A549 (cell line): ENCODE measurements around the gene DOCK7. TPM values are rescaled to one million over a fixed set of nuclear protein-coding genes. Genes with fewer than 3 reads are reported as not detected.

Experiments
- ATAC-seq, 2 experiments: fragments of 200-7000 bp in 1 of 2; fragments of >200 bp in 1 of 2; cut with Nextera tagmentation in 1 of 2; cut with Tn5 transposase in 1 of 2; 3 replicates each; pipeline versions ENCODE4 v1.8.0 to v1.9.1; 2018 to 2020; ENCODE audit warnings: mild to moderate bottlenecking in 1 of 2, moderate library complexity in 1 of 2
- CTCF ChIA-PET: fragments of 300-600 bp; sonication (Branson Sonifier 250); formaldehyde crosslinking; extraction: SDS; loops from one replicate; lab custom pipeline; 2021; ENCODE audit warnings: antibody characterized with exemption, inconsistent platforms; lab: Yijun Ruan, JAX
- POLR2A ChIA-PET: fragments of 350-600 bp; formaldehyde crosslinking; extraction: SDS; loops from one replicate; lab custom pipeline; 2021; ENCODE audit warnings: antibody characterized with exemption, inconsistent platforms; lab: Yijun Ruan, JAX
- DNase-seq, 2 experiments: peaks; one replicate each; pipeline versions ENCODE4 v3.0.0 to v3.0.0-alpha.2; 2011 to 2016; ENCODE audit warnings: low read depth in 1 of 2, low spot score in 1 of 2
- FAIRE-seq: peaks from 2 replicates; lab custom pipeline; 2011; peaks lifted over from hg19 to GRCh38; lab: Jason Lieb, UNC
- H3K27ac ChIP-seq, 2 experiments: fragments of >200 bp; sonication (Bioruptor Twin); formaldehyde crosslinking; 3 replicates each; pipeline ENCODE4 v1.5.1; 2016 to 2017
- H3K4me1 ChIP-seq: fragments of >200 bp; sonication (Bioruptor Twin); formaldehyde crosslinking; 3 replicates; pipeline ENCODE4 v1.6.1; 2016
- H3K4me2 ChIP-seq: fragments of >200 bp; sonication (Bioruptor Twin); formaldehyde crosslinking; 3 replicates; pipeline ENCODE4 v1.6.1; 2016
- H3K4me3 ChIP-seq: fragments of >200 bp; sonication (Bioruptor Twin); formaldehyde crosslinking; 3 replicates; pipeline ENCODE4 v1.5.1; 2016
- H3K9me3 ChIP-seq: fragments of >200 bp; sonication (Bioruptor Twin); formaldehyde crosslinking; 3 replicates; pipeline ENCODE4 v1.6.1; 2016
- BCL3 ChIP-seq: fragments of >200 bp; sonication (Bioruptor Twin); formaldehyde crosslinking; IDR thresholded peaks from 3 replicates; pipeline ENCODE4 v1.6.1; 2016
- CBX2 ChIP-seq: fragments of 200-600 bp; sonication (generic); IDR thresholded peaks from 2 replicates; pipeline ENCODE4 v1.6.1; 2016; ENCODE audit warnings: low read depth, mild to moderate bottlenecking, borderline replicate concordance
- CBX8 ChIP-seq: fragments of 200-600 bp; sonication (generic); IDR thresholded peaks from 2 replicates; pipeline ENCODE4 v1.6.1; 2016
- CTCF ChIP-seq: fragments of >200 bp; sonication (Bioruptor Twin); formaldehyde crosslinking; IDR thresholded peaks from 3 replicates; pipeline ENCODE4 v1.5.1; 2016
- EHMT2 ChIP-seq: fragments of 200-600 bp; sonication (generic); IDR thresholded peaks from 2 replicates; pipeline ENCODE4 v1.6.1; 2016; ENCODE audit warnings: antibody characterized with exemption, low read depth, mild to moderate bottlenecking, moderate library complexity
- ESRRA ChIP-seq: fragments of 150-350 bp; IDR thresholded peaks from 2 replicates; pipeline ENCODE4 v1.6.1; 2014; ENCODE audit warnings: mild to moderate bottlenecking, low read length, borderline replicate concordance
- GATA3 ChIP-seq: IDR thresholded peaks from 2 replicates; pipeline ENCODE4 v1.6.1; 2012; ENCODE audit warnings: borderline replicate concordance
- HES2 ChIP-seq: fragments of >200 bp; sonication (Bioruptor Twin); formaldehyde crosslinking; IDR thresholded peaks from 2 replicates; pipeline ENCODE4 v1.6.1; 2016
- MAX ChIP-seq: IDR thresholded peaks from 2 replicates; pipeline ENCODE4 v1.6.1; 2012
- NFE2L2 ChIP-seq: fragments of 150-350 bp; conservative IDR thresholded peaks from 2 replicates; pipeline ENCODE4 v1.6.1; 2014; ENCODE audit warnings: low read length
- NR3C1 ChIP-seq: fragments of >200 bp; sonication (Bioruptor Twin); formaldehyde crosslinking; IDR thresholded peaks from 3 replicates; pipeline ENCODE4 v1.6.1; 2017
- PBX3 ChIP-seq: IDR thresholded peaks from 2 replicates; pipeline ENCODE4 v1.6.1; 2012
- PHF8 ChIP-seq: fragments of 200-600 bp; sonication (generic); IDR thresholded peaks from 2 replicates; pipeline ENCODE4 v1.6.1; 2016; ENCODE audit warnings: low read depth, mild to moderate bottlenecking, antibody characterized with exemption, moderate library complexity, borderline replicate concordance
- RAD21 ChIP-seq, 2 experiments: fragments of >200 bp in 1 of 2; sonication (Bioruptor Twin) in 1 of 2; formaldehyde crosslinking in 1 of 2; IDR thresholded peaks in 1 of 2; conservative IDR thresholded peaks in 1 of 2; 2 replicates in 1 of 2; 3 replicates in 1 of 2; pipeline ENCODE4 v1.6.1; 2012 to 2018; ENCODE audit warnings: inconsistent platforms in 1 of 2
- RARB ChIP-seq: fragments of 250-450 bp; sonication (Bioruptor Pico); IDR thresholded peaks from 2 replicates; pipeline ENCODE4 v1.8.0; 2021; ENCODE audit warnings: mild to moderate bottlenecking, moderate library complexity
- RCOR1 ChIP-seq: fragments of 150-350 bp; IDR thresholded peaks from 2 replicates; pipeline ENCODE4 v1.6.1; 2014; ENCODE audit warnings: antibody characterized with exemption, low read length, low read depth
- SMC3 ChIP-seq: fragments of >200 bp; sonication (Bioruptor Twin); formaldehyde crosslinking; IDR thresholded peaks from 3 replicates; pipeline ENCODE4 v1.6.1; 2018; ENCODE audit warnings: inconsistent platforms
- TFCP2L1 ChIP-seq: fragments of 250-450 bp; sonication (Bioruptor Pico); IDR thresholded peaks from 2 replicates; pipeline ENCODE4 v1.5.0; 2021; ENCODE audit warnings: mild to moderate bottlenecking
- ZC3H11A ChIP-seq: fragments of 450-650 bp; IDR thresholded peaks from 2 replicates; pipeline ENCODE4 v1.6.1; 2014; ENCODE audit warnings: antibody characterized with exemption, mild to moderate bottlenecking
- WGBS: methylation state at CpG from one replicate; pipeline ENCODE4 v1.1.6; 2017; ENCODE audit errors: missing lambda C conversion rate; 5-methylcytosine and 5-hydroxymethylcytosine counted together
- polyA plus RNA-seq, 4 experiments: library from polyadenylated mRNA; depleted of rRNA in 3 of 4; stranded (reverse); fragments of >200 nt; fragmentation: RNase III in 1 of 4; extraction: RNeasy Plus Mini Kit Qiagen cat#74134 plus additional on column Dnase treatment in 1 of 4; gene quantifications; 2 replicates in 3 of 4; 3 replicates in 1 of 4; pipeline ENCODE4 v1.2.3, GENCODE V29; 2011 to 2017

DOCK7 gene
- polyA plus RNA-seq, 2 of the 4 experiments (the other 2 are of a cell fraction): 25.5 to 33.3 TPM

- no peak for TF ChIP-seq PBX3
- TF ChIP-seq NFE2L2: no peak
- TF ChIP-seq PHF8: no peak
- TF ChIP-seq RARB: no peak
- TF ChIP-seq HES2: no peak
- no peak for TF ChIP-seq ESRRA
- TF ChIP-seq CBX8: no peak
These were observed 270.7 kb downstream of the DOCK7 start (continued) for GRCh38 chr1:62417351-62417999.

- ChIA-PET POLR2A (interaction anchor here (0.8 kb wide), 1 partner anchor 20 kb away, joined by 3 read pairs; no protein-coding TSS in a partner anchor), CTCF (interaction anchor here (3.8 kb wide), 1 partner anchor 240 kb away, joined by 19 read pairs; no protein-coding TSS in a partner anchor)
- Histone ChIP-seq H3K27ac (no peak overlapping the region), H3K4me3 (no peak overlapping the region), H3K4me1 (no peaks in the 10 kb centered on the region), H3K4me2 (no peak overlapping the region), H3K9me3 (no peaks in the 10 kb centered on the region)
- WGBS: 82% methylated on average over 8 of the region's 8 CpGs
- DNase-seq (no peak), FAIRE-seq (no peak), ATAC-seq (no peak)
- TF ChIP-seq ZC3H11A: no peak
These were observed 272.5 kb downstream of the DOCK7 start for GRCh38 chr1:62415687-62416086.

- ATAC-seq (peak; percentile 50 to 80; a peak in 4 of 6 replicates), DNase-seq (peak; percentile 18 to 46), FAIRE-seq (no peak)
- POLR2A ChIA-PET: no interaction called here
- TF ChIP-seq BCL3: no peak
- peak; percentile 91 for TF ChIP-seq SMC3
- TF ChIP-seq CTCF: peak; percentile 80
- peak; percentile 87 to 90 for TF ChIP-seq RAD21 (conservative IDR thresholded peaks at IDR 0.05 in 1 of 2, IDR thresholded peaks at IDR 0.05 in 1 of 2)
- TF ChIP-seq EHMT2: no peak
- TF ChIP-seq RCOR1: no peak
- TF ChIP-seq ZC3H11A: no peak
- TF ChIP-seq MAX: no peak
- Histone ChIP-seq H3K9me3 (no peaks in the 10 kb centered on the region), H3K4me2 (no peak overlapping the region), H3K27ac (no peak overlapping the region), H3K4me1 (no peaks in the 10 kb centered on the region), H3K4me3 (no peak overlapping the region)
- WGBS: 43% methylated on average over 12 of the region's 12 CpGs
- CTCF ChIA-PET: interaction anchor here (0.6 to 9.5 kb wide), 29 partner anchors 10 to 1448 kb away, joined by 3 to 141 read pairs (median 3); no protein-coding TSS in a partner anchor
These were observed 280.7 kb downstream of the DOCK7 start for GRCh38 chr1:62407398-62408009.

- ChIA-PET CTCF (interaction anchor here (0.6 to 9.5 kb wide), 22 partner anchors 10 to 1447 kb away, joined by 3 to 141 read pairs (median 4); partner anchors contain the start of gene KANK4), POLR2A (no interaction called here)
- no peak for FAIRE-seq
- ATAC-seq: no peak; a peak in 1 of 6 replicates
- TF ChIP-seq CBX2 (no peak), GATA3 (no peak), TFCP2L1 (CRISPR knock-in tag) (no peak), NR3C1 (no peak), ZC3H11A (no peak)
- TF ChIP-seq, all 56 proteins: peak for 0
- DNase-seq: no peak
- 51% methylated on average over 3 of the region's 3 CpGs for WGBS
- H3K9me3 ChIP-seq: no peaks in the 10 kb centered on the region
- no peak overlapping the region for H3K4me3 ChIP-seq
- H3K4me2 ChIP-seq: no peak overlapping the region
- no peaks in the 10 kb centered on the region for H3K4me1 ChIP-seq
- H3K27ac ChIP-seq: no peak overlapping the region
These were observed 281.6 kb downstream of the DOCK7 start for GRCh38 chr1:62406576-62406975.
